Panc1 (cell line): ENCODE results near the gene COL6A1.

ENCODE experiments used
- CTCF ChIP-seq: fragments of 450-650 bp; IDR thresholded peaks from 2 replicates; pipeline ENCODE4 v1.5.1; 2017; ENCODE audit warnings: mild to moderate bottlenecking
- POLR2AphosphoS5 ChIP-seq: IDR thresholded peaks from 2 replicates; pipeline ENCODE4 v1.6.1; 2012; ENCODE audit warnings: mild to moderate bottlenecking, low read depth, low read length, moderate library complexity
- REST ChIP-seq, 2 experiments: IDR thresholded peaks; 2 replicates each; pipeline ENCODE4 v1.6.1; 2011 to 2012; ENCODE audit warnings: low read depth in 2 of 2, control low read depth in 1 of 2, low read length in 1 of 2, mild to moderate bottlenecking in 1 of 2, moderate library complexity in 1 of 2; ENCODE audit not compliant: insufficient read depth in 1 of 2
- SIN3A ChIP-seq: IDR thresholded peaks from 2 replicates; pipeline ENCODE4 v1.6.1; 2012; ENCODE audit warnings: low read depth, mild to moderate bottlenecking, low read length, moderate library complexity, borderline replicate concordance; ENCODE audit not compliant: insufficient read depth
- TCF7L2 ChIP-seq: IDR thresholded peaks from 2 replicates; pipeline ENCODE4 v1.6.1; 2011; ENCODE audit warnings: mild to moderate bottlenecking, low read depth, low read length, inconsistent platforms

- TF ChIP-seq CTCF: peak; percentile 78
- no peak for TF ChIP-seq POLR2AphosphoS5
- TF ChIP-seq REST (IDR thresholded peaks at IDR 0.05; ENCODE audit: insufficient read depth in 1 of 2, low read depth in 2 of 2, low read length in 1 of 2): no peak
- no peak for TF ChIP-seq TCF7L2
- TF ChIP-seq SIN3A: no peak
Measured at GRCh38 chr21:45973475-45974072, 8.0 kb upstream of the COL6A1 start.
